Activated CD8-positive, alpha-beta memory T cell treated with anti-CD3 and anti-CD28 coated beads, Interleukin-2, amount 50 U/mL, for 24 hours (primary cell): ENCODE results near the gene B4GALNT4.
"Not testable (repeated sequence)": the region's sequence is repeated elsewhere in the genome, so short reads cannot be mapped to it uniquely, and the experiment has no call there.

Experiments used
- DNase-seq: peaks from one replicate; pipeline ENCODE4 v3.0.0-alpha.2; 2020; ENCODE audit errors: extremely low read depth

Gene B4GALNT4

GRCh38 chr11:373716-374551, 4.6 kb downstream of the B4GALNT4 start:
- DNase-seq = no peak

- no peak for DNase-seq
Observed at GRCh38 chr11:375065-376025, 6.0 kb downstream of the B4GALNT4 start.

GRCh38 chr11:376531-377173, 7.4 kb downstream of the B4GALNT4 start:
- DNase-seq = no peak

GRCh38 chr11:377174-377865, 8.0 kb downstream of the B4GALNT4 start:
- DNase-seq = no peak

- DNase-seq = no peak
Observed at GRCh38 chr11:377883-378500, 8.7 kb downstream of the B4GALNT4 start.

- DNase-seq = no peak
Observed at GRCh38 chr11:379205-380094, 10.2 kb downstream of the B4GALNT4 start.

- DNase-seq = no peak
Observed at GRCh38 chr11:380095-380480, 10.8 kb downstream of the B4GALNT4 start.

GRCh38 chr11:380491-380890, 11.2 kb downstream of the B4GALNT4 start:
- no peak for DNase-seq

GRCh38 chr11:380996-381395, 11.7 kb downstream of the B4GALNT4 start:
- DNase-seq = no peak

GRCh38 chr11:381501-382072, 12.3 kb downstream of the B4GALNT4 start:
- no peak for DNase-seq

- no peak for DNase-seq
Observed at GRCh38 chr11:382081-382629, 12.9 kb downstream of the B4GALNT4 start.

- DNase-seq = no peak
Observed at GRCh38 chr11:383431-383830, 14.1 kb downstream of the B4GALNT4 start.

- no peak for DNase-seq
Observed at GRCh38 chr11:384511-384910, 15.2 kb downstream of the B4GALNT4 start.

- DNase-seq = no peak
Observed at GRCh38 chr11:385594-386351, 16.5 kb downstream of the B4GALNT4 start.

GRCh38 chr11:386483-386882, 17.2 kb downstream of the B4GALNT4 start:
- DNase-seq = no peak

GRCh38 chr11:387193-387793, 18.0 kb downstream of the B4GALNT4 start:
- DNase-seq = no peak

GRCh38 chr11:389369-389768, 20.1 kb downstream of the B4GALNT4 start:
- not testable (repeated sequence) for DNase-seq

GRCh38 chr11:390175-390574, 20.9 kb downstream of the B4GALNT4 start:
- DNase-seq = no peak
